Erythroblast (primary cell): ENCODE data around the gene STAT5B.

Experiments used
- GATA1 ChIP-seq: IDR thresholded peaks from 2 replicates; pipeline ENCODE4 v1.6.1; 2011; ENCODE audit warnings: low read depth, mild to moderate bottlenecking, control low read depth, low read length, moderate library complexity
- POLR2A ChIP-seq: IDR thresholded peaks from 2 replicates; pipeline ENCODE4 v1.6.1; 2011; ENCODE audit warnings: mild to moderate bottlenecking, low read length

- TF ChIP-seq POLR2A (no peak), GATA1 (no peak)
Measured at GRCh38 chr17:42221886-42222745, 54.1 kb downstream of the STAT5B start.
